ENCODE results near the gene RMDN2. TPM values are rescaled to one million over a fixed set of nuclear protein-coding genes. Genes with fewer than 3 reads are reported as not detected.
"Not testable (repeated sequence)": the region's sequence is repeated elsewhere in the genome, so short reads cannot be mapped to it uniquely, and the experiment has no call there.

RMDN2 gene
- total and polyA plus RNA-seq, 5 donors from 2014 or later, result 1.3 to 3.2 (median 1.7) TPM

GRCh38 chr2:37937568-37937967 is 12.5 kb downstream of the RMDN2 start:
- not testable (repeated sequence) for H3K27ac Mint-ChIP-seq

GRCh38 chr2:37941267-37941666 is 16.2 kb downstream of the RMDN2 start:
- H3K27me3 Mint-ChIP-seq, result peaks cover 16% of the 10 kb centered on the region
- H3K4me3 ChIP-seq (ENCODE audit: low read depth, low read length); ATAC-seq (ENCODE audit: low read depth in 2 of 2); H3K4me3 Mint-ChIP-seq; H3K27ac Mint-ChIP-seq; H3K4me1 Mint-ChIP-seq; H3K9me3 ChIP-seq (ENCODE audit: control insufficient read depth in 2 of 2, low read length in 2 of 2); H3K27me3 ChIP-seq (ENCODE audit: control insufficient read depth, insufficient read depth, low read length); H3K4me1 ChIP-seq (ENCODE audit: control insufficient read depth, insufficient read depth, low read length, poor library complexity, severe bottlenecking); H3K27ac ChIP-seq (ENCODE audit: insufficient read depth, low read length, poor library complexity, severe bottlenecking); DNase-seq; H3K36me3 ChIP-seq (ENCODE audit: control insufficient read depth, insufficient read depth, low read length): not testable (repeated sequence)
- peaks cover 0 to 21% (median 6%) of the 10 kb centered on the region in 7 donors for H3K9me3 Mint-ChIP-seq
- peaks cover 14% of the 10 kb centered on the region for H3K36me3 Mint-ChIP-seq

More at GRCh38 chr2:37937568-37937967, 12.5 kb downstream of the RMDN2 start:
- not testable (repeated sequence) for H3K4me1 ChIP-seq (ENCODE audit: control insufficient read depth, insufficient read depth, low read length, poor library complexity, severe bottlenecking); H3K9me3 ChIP-seq (ENCODE audit: control insufficient read depth in 2 of 2, low read length in 2 of 2); DNase-seq; H3K27ac ChIP-seq (ENCODE audit: insufficient read depth, low read length, poor library complexity, severe bottlenecking); ATAC-seq (ENCODE audit: low read depth in 2 of 2); H3K4me3 ChIP-seq (ENCODE audit: low read depth, low read length); H3K27me3 ChIP-seq (ENCODE audit: control insufficient read depth, insufficient read depth, low read length); H3K4me3 Mint-ChIP-seq; H3K36me3 ChIP-seq (ENCODE audit: control insufficient read depth, insufficient read depth, low read length)
- Mint-ChIP-seq H3K9me3 (peaks cover 0 to 21% (median 6%) of the 10 kb centered on the region in 7 donors), H3K4me1 (peaks cover 13 to 26% (median 17%) of the 10 kb centered on the region in 4 donors), H3K36me3 (peaks cover 14% of the 10 kb centered on the region), H3K27me3 (peaks cover 20% of the 10 kb centered on the region)

GRCh38 chr2:37944268-37944667 is 19.2 kb downstream of the RMDN2 start:
- H3K4me3 ChIP-seq (ENCODE audit: low read depth, low read length), result no peak overlapping the region
- Mint-ChIP-seq H3K27me3 (peaks cover 6% of the 10 kb centered on the region), H3K27ac (no peak overlapping the region), H3K4me1 (peaks cover 0 to 3% (median 0%) of the 10 kb centered on the region in 4 donors), H3K9me3 (peaks cover 0 to 14% (median 4%) of the 10 kb centered on the region in 7 donors), H3K4me3 (no peak overlapping the region), H3K36me3 (peaks cover 4% of the 10 kb centered on the region)
- no peaks in the 10 kb centered on the region for H3K36me3 ChIP-seq (ENCODE audit: control insufficient read depth, insufficient read depth, low read length)
- H3K9me3 ChIP-seq (ENCODE audit: control insufficient read depth in 2 of 2, low read length in 2 of 2), result no peaks in the 10 kb centered on the region
- H3K4me1 ChIP-seq (ENCODE audit: control insufficient read depth, insufficient read depth, low read length, poor library complexity, severe bottlenecking), result no peaks in the 10 kb centered on the region
- no peak for DNase-seq
- no peak overlapping the region for H3K27ac ChIP-seq (ENCODE audit: insufficient read depth, low read length, poor library complexity, severe bottlenecking)
- ATAC-seq (ENCODE audit: low read depth in 2 of 2), result no peak
- no peaks in the 10 kb centered on the region for H3K27me3 ChIP-seq (ENCODE audit: control insufficient read depth, insufficient read depth, low read length)

- no peak overlapping the region for H3K27ac Mint-ChIP-seq
These were observed 22.2 kb downstream of the RMDN2 start for GRCh38 chr2:37947306-37947705.

GRCh38 chr2:37962018-37962739 is 37.1 kb downstream of the RMDN2 start:
- peak overlapping the region in 1 of 3 donors; percentile 6 for H3K27ac Mint-ChIP-seq
- H3K4me1 Mint-ChIP-seq; H3K4me3 Mint-ChIP-seq; H3K36me3 ChIP-seq (ENCODE audit: control insufficient read depth, insufficient read depth, low read length); DNase-seq; H3K27ac ChIP-seq (ENCODE audit: insufficient read depth, low read length, poor library complexity, severe bottlenecking); H3K4me1 ChIP-seq (ENCODE audit: control insufficient read depth, insufficient read depth, low read length, poor library complexity, severe bottlenecking); H3K27me3 ChIP-seq (ENCODE audit: control insufficient read depth, insufficient read depth, low read length); H3K9me3 ChIP-seq (ENCODE audit: control insufficient read depth in 2 of 2, low read length in 2 of 2); H3K4me3 ChIP-seq (ENCODE audit: low read depth, low read length); ATAC-seq (ENCODE audit: low read depth in 2 of 2): not testable (repeated sequence)
- peaks cover 2 to 27% (median 11%) of the 10 kb centered on the region in 7 donors for H3K9me3 Mint-ChIP-seq
- peaks cover 30% of the 10 kb centered on the region for H3K27me3 Mint-ChIP-seq
- peaks cover 19% of the 10 kb centered on the region for H3K36me3 Mint-ChIP-seq

More at GRCh38 chr2:37947306-37947705, 22.2 kb downstream of the RMDN2 start:
- Mint-ChIP-seq H3K4me1 (no peaks in the 10 kb centered on the region), H3K27me3 (no peaks in the 10 kb centered on the region), H3K9me3 (no peaks in the 10 kb centered on the region), H3K36me3 (no peaks in the 10 kb centered on the region), H3K4me3 (no peak overlapping the region)
- H3K4me3 ChIP-seq (ENCODE audit: low read depth, low read length), result no peak overlapping the region
- H3K9me3 ChIP-seq (ENCODE audit: control insufficient read depth in 2 of 2, low read length in 2 of 2), result no peaks in the 10 kb centered on the region
- ATAC-seq (ENCODE audit: low read depth in 2 of 2) (no peak), DNase-seq (no peak)
- H3K36me3 ChIP-seq (ENCODE audit: control insufficient read depth, insufficient read depth, low read length), result no peaks in the 10 kb centered on the region
- H3K4me1 ChIP-seq (ENCODE audit: control insufficient read depth, insufficient read depth, low read length, poor library complexity, severe bottlenecking), result no peaks in the 10 kb centered on the region
- H3K27ac ChIP-seq (ENCODE audit: insufficient read depth, low read length, poor library complexity, severe bottlenecking), result no peak overlapping the region
- no peaks in the 10 kb centered on the region for H3K27me3 ChIP-seq (ENCODE audit: control insufficient read depth, insufficient read depth, low read length)

GRCh38 chr2:37962740-37963121 is 37.6 kb downstream of the RMDN2 start:
- H3K27ac ChIP-seq (ENCODE audit: insufficient read depth, low read length, poor library complexity, severe bottlenecking); H3K36me3 ChIP-seq (ENCODE audit: control insufficient read depth, insufficient read depth, low read length); H3K27me3 ChIP-seq (ENCODE audit: control insufficient read depth, insufficient read depth, low read length); H3K4me1 ChIP-seq (ENCODE audit: control insufficient read depth, insufficient read depth, low read length, poor library complexity, severe bottlenecking); H3K27ac Mint-ChIP-seq; H3K4me3 ChIP-seq (ENCODE audit: low read depth, low read length); H3K4me1 Mint-ChIP-seq; H3K4me3 Mint-ChIP-seq; ATAC-seq (ENCODE audit: low read depth in 2 of 2); DNase-seq; H3K9me3 ChIP-seq (ENCODE audit: control insufficient read depth in 2 of 2, low read length in 2 of 2): not testable (repeated sequence)
- peaks cover 2 to 25% (median 11%) of the 10 kb centered on the region in 7 donors for H3K9me3 Mint-ChIP-seq
- H3K36me3 Mint-ChIP-seq, result peaks cover 16% of the 10 kb centered on the region
- peaks cover 30% of the 10 kb centered on the region for H3K27me3 Mint-ChIP-seq

GRCh38 chr2:37963901-37964300 is 38.8 kb downstream of the RMDN2 start:
- not testable (repeated sequence) for H3K4me1 Mint-ChIP-seq; H3K27ac Mint-ChIP-seq; H3K4me1 ChIP-seq (ENCODE audit: control insufficient read depth, insufficient read depth, low read length, poor library complexity, severe bottlenecking); H3K36me3 ChIP-seq (ENCODE audit: control insufficient read depth, insufficient read depth, low read length); H3K4me3 ChIP-seq (ENCODE audit: low read depth, low read length); H3K27me3 ChIP-seq (ENCODE audit: control insufficient read depth, insufficient read depth, low read length); H3K4me3 Mint-ChIP-seq; H3K27ac ChIP-seq (ENCODE audit: insufficient read depth, low read length, poor library complexity, severe bottlenecking); DNase-seq; H3K9me3 ChIP-seq (ENCODE audit: control insufficient read depth in 2 of 2, low read length in 2 of 2); ATAC-seq (ENCODE audit: low read depth in 2 of 2)
- Mint-ChIP-seq H3K27me3 (peaks cover 30% of the 10 kb centered on the region), H3K36me3 (peaks cover 16% of the 10 kb centered on the region), H3K9me3 (peaks cover 2 to 23% (median 11%) of the 10 kb centered on the region in 7 donors)

- Histone ChIP-seq H3K27me3 (ENCODE audit: control insufficient read depth, insufficient read depth, low read length) (peaks cover 3% of the 10 kb centered on the region), H3K4me1 (ENCODE audit: control insufficient read depth, insufficient read depth, low read length, poor library complexity, severe bottlenecking) (no peaks in the 10 kb centered on the region), H3K27ac (ENCODE audit: insufficient read depth, low read length, poor library complexity, severe bottlenecking) (no peak overlapping the region), H3K9me3 (ENCODE audit: control insufficient read depth in 2 of 2, low read length in 2 of 2) (peaks cover 2 to 4% of the 10 kb centered on the region in 2 experiments), H3K4me3 (ENCODE audit: low read depth, low read length) (no peak overlapping the region), H3K36me3 (ENCODE audit: control insufficient read depth, insufficient read depth, low read length) (no peaks in the 10 kb centered on the region)
- no peaks in the 10 kb centered on the region for H3K4me1 Mint-ChIP-seq
- peaks cover 1 to 14% (median 8%) of the 10 kb centered on the region in 7 donors for H3K9me3 Mint-ChIP-seq
- ATAC-seq (ENCODE audit: low read depth in 2 of 2) (no peak), DNase-seq (no peak)
- no peak overlapping the region for H3K4me3 Mint-ChIP-seq
- H3K36me3 Mint-ChIP-seq, result peaks cover 9% of the 10 kb centered on the region
- H3K27ac Mint-ChIP-seq, result no peak overlapping the region
- H3K27me3 Mint-ChIP-seq, result peaks cover 16% of the 10 kb centered on the region
These were observed 41.2 kb downstream of the RMDN2 start for GRCh38 chr2:37966326-37966725.
